ENCODE measurements around the gene TIGD6. TPM values are rescaled to one million over a fixed set of nuclear protein-coding genes. Genes with fewer than 3 reads are reported as not detected.

TIGD6 gene
- total RNA-seq, 1 experiment from 2014 or later = 2.1 TPM

DNA sequence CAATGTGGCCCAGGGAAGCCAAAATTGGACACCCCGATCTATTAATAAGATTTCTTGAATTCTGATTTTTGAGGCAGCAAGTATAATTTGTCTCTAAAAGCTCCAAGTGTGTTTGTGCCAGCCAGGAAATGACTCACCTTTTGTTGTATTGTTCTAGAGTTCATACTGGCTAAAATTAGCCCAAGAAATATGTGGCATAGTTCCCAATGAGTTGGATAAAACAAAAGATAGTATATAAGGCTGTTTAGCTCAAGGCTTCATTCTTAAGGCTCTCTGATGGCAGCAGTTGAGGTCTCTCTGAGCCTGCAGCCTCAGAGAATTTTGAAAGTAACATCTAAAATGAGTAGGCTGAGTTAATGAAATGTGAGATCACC lies 21.7 kb upstream of the TIGD6 start (continued):
- no peak; the same call in 1 of the 2 replicates for TF ChIP-seq RAD21 (IDR thresholded peaks at IDR 0.05; ENCODE audit: low read depth)
- TF ChIP-seq SIN3A (IDR thresholded peaks at IDR 0.05; ENCODE audit: low read depth) = peak; percentile 64; the same call in 1 of the 2 replicates

GRCh38 chr5:150021491-150022157 lies 21.2 kb upstream of the TIGD6 start:
- intact Hi-C loops (cut with micrococcal nuclease) = no loop called here
- TF ChIP-seq SIN3A (IDR thresholded peaks at IDR 0.05; ENCODE audit: low read depth) (no peak; the same call in 1 of the 2 replicates), CBX3 (IDR thresholded peaks at IDR 0.05; ENCODE audit: low read depth) (peak; percentile 63; the same call in 1 of the 2 replicates), POLR2AphosphoS5 (IDR thresholded peaks at IDR 0.05; ENCODE audit: low read depth, low read length) (peak; percentile 3; the same call in 1 of the 2 replicates), RAD21 (IDR thresholded peaks at IDR 0.05; ENCODE audit: low read depth) (peak; percentile 10; the same call in 1 of the 2 replicates), SRF (IDR thresholded peaks at IDR 0.05; ENCODE audit: low read depth) (no peak)
- TF ChIP-seq, protein P1, sequence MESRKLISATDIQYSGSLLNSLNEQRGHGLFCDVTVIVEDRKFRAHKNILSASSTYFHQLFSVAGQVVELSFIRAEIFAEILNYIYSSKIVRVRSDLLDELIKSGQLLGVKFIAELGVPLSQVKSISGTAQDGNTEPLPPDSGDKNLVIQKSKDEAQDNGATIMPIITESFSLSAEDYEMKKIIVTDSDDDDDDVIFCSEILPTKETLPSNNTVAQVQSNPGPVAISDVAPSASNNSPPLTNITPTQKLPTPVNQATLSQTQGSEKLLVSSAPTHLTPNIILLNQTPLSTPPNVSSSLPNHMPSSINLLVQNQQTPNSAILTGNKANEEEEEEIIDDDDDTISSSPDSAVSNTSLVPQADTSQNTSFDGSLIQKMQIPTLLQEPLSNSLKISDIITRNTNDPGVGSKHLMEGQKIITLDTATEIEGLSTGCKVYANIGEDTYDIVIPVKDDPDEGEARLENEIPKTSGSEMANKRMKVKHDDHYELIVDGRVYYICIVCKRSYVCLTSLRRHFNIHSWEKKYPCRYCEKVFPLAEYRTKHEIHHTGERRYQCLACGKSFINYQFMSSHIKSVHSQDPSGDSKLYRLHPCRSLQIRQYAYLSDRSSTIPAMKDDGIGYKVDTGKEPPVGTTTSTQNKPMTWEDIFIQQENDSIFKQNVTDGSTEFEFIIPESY (IDR thresholded peaks at IDR 0.05; ENCODE audit: extremely low read depth, insufficient replicate concordance, low read length) = no peak
- TF ChIP-seq, protein P2, sequence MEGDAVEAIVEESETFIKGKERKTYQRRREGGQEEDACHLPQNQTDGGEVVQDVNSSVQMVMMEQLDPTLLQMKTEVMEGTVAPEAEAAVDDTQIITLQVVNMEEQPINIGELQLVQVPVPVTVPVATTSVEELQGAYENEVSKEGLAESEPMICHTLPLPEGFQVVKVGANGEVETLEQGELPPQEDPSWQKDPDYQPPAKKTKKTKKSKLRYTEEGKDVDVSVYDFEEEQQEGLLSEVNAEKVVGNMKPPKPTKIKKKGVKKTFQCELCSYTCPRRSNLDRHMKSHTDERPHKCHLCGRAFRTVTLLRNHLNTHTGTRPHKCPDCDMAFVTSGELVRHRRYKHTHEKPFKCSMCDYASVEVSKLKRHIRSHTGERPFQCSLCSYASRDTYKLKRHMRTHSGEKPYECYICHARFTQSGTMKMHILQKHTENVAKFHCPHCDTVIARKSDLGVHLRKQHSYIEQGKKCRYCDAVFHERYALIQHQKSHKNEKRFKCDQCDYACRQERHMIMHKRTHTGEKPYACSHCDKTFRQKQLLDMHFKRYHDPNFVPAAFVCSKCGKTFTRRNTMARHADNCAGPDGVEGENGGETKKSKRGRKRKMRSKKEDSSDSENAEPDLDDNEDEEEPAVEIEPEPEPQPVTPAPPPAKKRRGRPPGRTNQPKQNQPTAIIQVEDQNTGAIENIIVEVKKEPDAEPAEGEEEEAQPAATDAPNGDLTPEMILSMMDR (IDR thresholded peaks at IDR 0.05 in 2 of 3, conservative IDR thresholded peaks at IDR 0.05 in 1 of 3; ENCODE audit: borderline replicate concordance in 1 of 3, insufficient read depth in 1 of 3, low read depth in 2 of 3, low read length in 2 of 3) = no peak
- TF ChIP-seq, protein P3, sequence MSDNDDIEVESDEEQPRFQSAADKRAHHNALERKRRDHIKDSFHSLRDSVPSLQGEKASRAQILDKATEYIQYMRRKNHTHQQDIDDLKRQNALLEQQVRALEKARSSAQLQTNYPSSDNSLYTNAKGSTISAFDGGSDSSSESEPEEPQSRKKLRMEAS (IDR thresholded peaks at IDR 0.05) = peak; percentile 44; the same call in 1 of the 2 replicates
- peaks cover 28 to 68% of the 10 kb centered on the region in 2 experiments for H3K36me3 ChIP-seq (ENCODE audit: control insufficient read depth in 1 of 2, insufficient read depth in 2 of 2, low read length in 2 of 2)
- peak overlapping the region; percentile 3 to 42 for H3K4me3 ChIP-seq (replicated peaks in 1 of 2; ENCODE audit: low read depth in 1 of 2, low read length in 2 of 2)
- no peaks in the 10 kb centered on the region for H3K9me2 ChIP-seq (ENCODE audit: insufficient read depth)
- DNase-seq (ENCODE audit: low read depth, low spot score) (peak; percentile 80), ATAC-seq (peak; percentile 92)
- H3K9me3 ChIP-seq (ENCODE audit: control insufficient read depth in 1 of 2, insufficient read depth in 1 of 2, low read depth in 1 of 2, low read length in 2 of 2) = no peaks in the 10 kb centered on the region
- POLR2A ChIA-PET = interaction anchor here (0.9 to 2.5 kb wide), 5 partner anchors 13 to 61 kb away, joined by 4 to 9 read pairs (median 5); partner anchors contain the start of genes HMGXB3, SLC26A2 and TIGD6
- H3K4me1 ChIP-seq (ENCODE audit: control insufficient read depth in 1 of 2, insufficient read depth in 2 of 2, low read length in 2 of 2) = peaks cover 41 to 74% of the 10 kb centered on the region in 2 experiments
- peak overlapping the region; percentile 55 for H3K9ac ChIP-seq (ENCODE audit: low read length)
- no peak overlapping the region for H2AFZ ChIP-seq (ENCODE audit: low read depth, low read length, poor library complexity, severe bottlenecking)
- CTCF ChIA-PET = interaction anchor here (1.8 kb wide), 1 partner anchor 188 kb away, joined by 4 read pairs; no protein-coding TSS in a partner anchor
- H3K4me2 ChIP-seq (ENCODE audit: low read length) = peak overlapping the region; percentile 76
- no peaks in the 10 kb centered on the region for H4K20me1 ChIP-seq (ENCODE audit: insufficient read depth)
- H3K27ac ChIP-seq (ENCODE audit: low read depth, low read length) = peak overlapping the region; percentile 93
- H3K27me3 ChIP-seq (ENCODE audit: insufficient read depth, low read length) = no peaks in the 10 kb centered on the region
- H3K79me2 ChIP-seq (ENCODE audit: insufficient read depth, low read length) = peaks cover 79% of the 10 kb centered on the region
- RAD21 ChIA-PET (ENCODE audit: low non-redundant PET in 1 of 2, low total read pairs in 2 of 2, uncharacterized antibody in 2 of 2, unreplicated experiment in 2 of 2) = no interaction called here
- TSS peak; percentile 54 for BruUV-seq (replicated peaks)

All from HCT116 (cell line).